HG03565 (cell line): ENCODE data around the gene GRK3.
"Not testable (repeated sequence)": the region's sequence is repeated elsewhere in the genome, so short reads cannot be mapped to it uniquely, and the experiment has no call there.

Source experiments
- ATAC-seq: cut with Tn5 transposase; IDR thresholded peaks from one replicate; pipeline ENCODE4 v1.9.1; 2021; ENCODE audit warnings: mild to moderate bottlenecking, moderate library complexity; ENCODE audit not compliant: unreplicated experiment

Gene GRK3

GRCh38 chr22:25623851-25624250, 59.4 kb downstream of the GRK3 start:
- ATAC-seq: no peak

GRCh38 chr22:25624476-25624875, 60.0 kb downstream of the GRK3 start:
- no peak for ATAC-seq

GRCh38 chr22:25625747-25626623, 61.5 kb downstream of the GRK3 start:
- ATAC-seq: not testable (repeated sequence)

- no peak for ATAC-seq
Measured at GRCh38 chr22:25626624-25626990, 62.1 kb downstream of the GRK3 start.

GRCh38 chr22:25627271-25627852, 62.9 kb downstream of the GRK3 start:
- no peak for ATAC-seq

- no peak for ATAC-seq
Measured at GRCh38 chr22:25628494-25628893, 64.0 kb downstream of the GRK3 start.

- ATAC-seq: no peak
Measured at GRCh38 chr22:25629613-25630012, 65.1 kb downstream of the GRK3 start.

GRCh38 chr22:25630447-25630846, 66.0 kb downstream of the GRK3 start:
- ATAC-seq: no peak

GRCh38 chr22:25636323-25636722, 71.8 kb downstream of the GRK3 start:
- ATAC-seq: no peak

GRCh38 chr22:25637032-25637431, 72.6 kb downstream of the GRK3 start:
- ATAC-seq: no peak

GRCh38 chr22:25637672-25638071, 73.2 kb downstream of the GRK3 start:
- no peak for ATAC-seq

- no peak for ATAC-seq
Measured at GRCh38 chr22:25638638-25639037, 74.2 kb downstream of the GRK3 start.

GRCh38 chr22:25641650-25642049, 77.2 kb downstream of the GRK3 start:
- ATAC-seq: no peak

- ATAC-seq: no peak
Measured at GRCh38 chr22:25643232-25644000, 78.9 kb downstream of the GRK3 start.

GRCh38 chr22:25644122-25644521, 79.6 kb downstream of the GRK3 start:
- ATAC-seq: no peak

GRCh38 chr22:25645266-25645665, 80.8 kb downstream of the GRK3 start:
- ATAC-seq: no peak

GRCh38 chr22:25645964-25646363, 81.5 kb downstream of the GRK3 start:
- ATAC-seq: no peak

GRCh38 chr22:25650833-25651232, 86.4 kb downstream of the GRK3 start:
- no peak for ATAC-seq

- no peak for ATAC-seq
Measured at GRCh38 chr22:25651332-25652085, 87.0 kb downstream of the GRK3 start.

- ATAC-seq: no peak
Measured at GRCh38 chr22:25654676-25655075, 90.2 kb downstream of the GRK3 start.

GRCh38 chr22:25655371-25655935, 91.0 kb downstream of the GRK3 start:
- no peak for ATAC-seq
